GM18505 (cell line): ENCODE results near the gene TIPARP.
"Not testable (repeated sequence)": the region's sequence is repeated elsewhere in the genome, so short reads cannot be mapped to it uniquely, and the experiment has no call there.

Experiments
- ATAC-seq: cut with Tn5 transposase; IDR thresholded peaks from one replicate; pipeline ENCODE4 v1.9.1; 2021; ENCODE audit not compliant: unreplicated experiment
- POLR2A ChIP-seq: IDR thresholded peaks from 4 replicates; pipeline ENCODE4 v1.6.1; 2011; ENCODE audit warnings: borderline replicate concordance; ENCODE audit not compliant: insufficient read depth, insufficient read length; ENCODE audit errors: extremely low read depth

The TIPARP gene

DNA sequence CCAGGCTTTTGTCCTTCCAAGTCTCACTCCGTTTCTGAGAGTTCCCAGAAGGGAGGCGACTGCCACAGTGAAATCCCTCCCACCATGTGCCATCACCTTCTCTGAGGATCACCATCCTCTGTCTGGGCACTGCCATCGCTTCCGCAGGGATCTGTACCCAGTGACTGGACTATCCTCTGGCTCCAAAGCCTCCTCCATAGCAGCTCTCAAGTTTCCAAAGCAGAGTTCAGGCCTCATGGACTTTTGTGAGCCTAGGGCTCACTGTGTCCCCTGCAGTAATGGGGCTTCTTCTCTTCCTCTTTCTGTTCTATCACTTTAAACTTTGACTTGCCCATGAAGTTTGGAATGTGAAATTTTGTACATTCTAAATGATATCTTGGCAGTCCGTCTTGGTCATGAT, 63.9 kb downstream of the TIPARP start:
- TF ChIP-seq POLR2A = no peak
- ATAC-seq = no peak

DNA sequence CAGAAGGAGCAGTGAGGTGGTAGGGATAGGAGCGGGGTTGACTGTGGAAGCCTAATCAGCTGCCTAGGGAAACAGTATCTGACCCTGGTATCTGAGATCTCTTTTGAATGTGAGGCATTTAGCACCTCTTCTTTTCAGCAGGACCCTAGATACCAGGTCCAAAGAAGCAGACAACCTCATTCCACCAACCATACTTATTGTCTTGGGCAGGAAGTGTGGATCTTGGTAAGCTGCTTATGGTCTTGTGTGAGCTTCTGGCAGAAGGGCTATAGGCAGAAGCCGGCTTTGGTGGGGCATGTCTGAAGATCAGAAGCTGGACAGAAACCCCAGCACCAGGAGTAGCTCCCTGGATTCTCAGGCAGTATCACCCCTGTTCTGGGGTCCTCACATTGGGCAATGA, 65.6 kb downstream of the TIPARP start:
- ATAC-seq = no peak

DNA sequence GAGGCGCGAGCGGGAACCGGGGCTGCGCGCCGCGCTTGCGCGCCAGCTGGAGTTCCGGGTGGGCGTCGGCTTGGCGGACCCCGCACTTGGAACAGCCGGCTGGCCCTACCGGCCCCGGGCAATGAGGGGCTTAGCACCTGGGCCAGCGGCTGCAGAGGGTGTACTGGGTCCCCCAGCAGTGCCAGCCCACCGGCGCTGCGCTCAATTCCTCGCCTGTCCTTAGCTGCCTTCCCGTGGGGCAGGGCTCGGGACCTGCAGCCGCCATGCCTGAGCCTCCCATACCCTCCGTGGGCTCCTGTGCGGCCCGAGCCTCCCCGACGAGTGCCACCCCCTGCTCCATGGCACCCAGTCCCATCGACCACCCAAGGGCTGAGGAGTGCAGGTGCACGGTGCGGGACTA, 66.2 kb downstream of the TIPARP start:
- ATAC-seq = not testable (repeated sequence)

More for the DNA sequence above, 65.6 kb downstream of the TIPARP start:
- TF ChIP-seq POLR2A = no peak

DNA sequence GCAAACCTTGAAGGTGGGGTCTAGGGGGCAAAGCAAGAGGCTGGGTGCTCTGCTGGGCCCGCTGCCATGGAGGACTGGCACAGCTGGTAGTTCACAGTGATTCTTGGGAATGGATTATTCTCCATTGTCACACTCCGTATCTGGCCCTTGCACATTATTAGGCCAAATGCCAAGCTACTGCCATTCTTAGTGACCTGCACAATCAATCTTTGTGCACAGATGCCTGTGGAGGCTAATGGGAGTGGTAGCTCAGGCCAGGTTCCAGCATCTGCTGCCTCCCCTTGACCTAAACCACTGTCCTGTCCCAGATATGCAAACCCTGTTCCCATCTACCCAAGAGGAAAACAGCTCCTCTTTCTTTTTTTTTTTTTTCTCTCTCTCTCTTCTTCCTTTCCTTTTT, 67.5 kb downstream of the TIPARP start:
- TF ChIP-seq POLR2A = no peak
- no peak for ATAC-seq

DNA sequence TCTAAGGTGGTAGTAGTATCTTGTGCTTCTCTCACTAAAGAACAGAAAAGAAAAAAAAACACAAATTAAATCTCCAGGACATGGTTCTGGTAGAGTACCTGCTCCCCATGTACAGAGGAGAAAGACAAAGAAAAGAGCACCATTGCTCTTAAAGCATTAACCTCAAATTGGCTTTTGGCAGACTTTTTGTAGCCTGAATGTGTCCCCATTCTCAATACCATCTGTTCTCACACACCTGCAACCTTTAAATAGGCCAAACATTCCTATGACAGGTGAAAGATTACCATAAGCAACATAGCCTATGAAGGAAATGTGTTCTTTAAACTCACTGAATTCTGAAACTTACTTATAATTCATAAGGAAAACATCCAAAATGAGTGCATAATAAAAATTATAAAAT, 68.0 kb downstream of the TIPARP start:
- ATAC-seq = no peak
- TF ChIP-seq POLR2A = no peak

- no peak for ATAC-seq
- TF ChIP-seq POLR2A = no peak
Measured at GRCh38 chr3:156743859-156744258, 69.5 kb downstream of the TIPARP start.

DNA sequence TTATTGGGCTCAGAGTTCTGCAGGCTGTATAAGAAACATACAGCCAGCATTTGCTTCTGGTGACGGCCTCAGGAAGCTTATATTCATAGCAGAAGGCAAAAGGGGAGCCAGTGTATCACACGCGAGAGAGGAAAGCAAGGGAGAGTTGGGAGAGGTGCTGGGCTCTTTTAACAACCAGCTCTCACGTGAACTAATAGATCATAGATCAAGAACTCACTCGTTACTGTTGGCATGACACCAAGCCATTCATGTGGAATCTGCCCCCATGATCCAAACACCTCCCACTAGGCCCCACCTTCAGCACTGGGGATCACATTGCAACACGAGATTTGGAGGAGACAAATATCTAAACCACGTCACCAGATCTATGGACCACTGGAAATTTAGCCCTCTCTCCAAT, 70.2 kb downstream of the TIPARP start:
- no peak for ATAC-seq
- no peak for TF ChIP-seq POLR2A

DNA sequence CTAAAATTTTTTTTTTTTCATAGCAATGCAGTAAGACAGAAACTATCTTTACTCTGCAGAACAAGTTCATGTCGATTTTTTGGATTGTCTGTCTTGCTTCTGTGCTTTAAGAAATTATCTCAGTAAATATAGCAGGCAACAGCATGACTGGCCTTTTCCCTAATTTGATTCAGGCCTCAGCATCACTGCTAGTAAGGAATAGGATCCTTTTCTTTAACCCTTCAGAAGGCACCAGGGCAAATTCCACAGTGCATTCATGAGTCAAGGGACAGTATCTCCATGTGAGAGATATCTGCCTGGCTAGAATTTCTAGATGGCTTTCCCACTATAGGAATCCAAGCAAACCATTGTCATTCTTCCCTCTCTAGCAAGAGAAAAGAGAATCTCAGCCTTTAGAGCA, 71.4 kb downstream of the TIPARP start:
- no peak for TF ChIP-seq POLR2A

DNA sequence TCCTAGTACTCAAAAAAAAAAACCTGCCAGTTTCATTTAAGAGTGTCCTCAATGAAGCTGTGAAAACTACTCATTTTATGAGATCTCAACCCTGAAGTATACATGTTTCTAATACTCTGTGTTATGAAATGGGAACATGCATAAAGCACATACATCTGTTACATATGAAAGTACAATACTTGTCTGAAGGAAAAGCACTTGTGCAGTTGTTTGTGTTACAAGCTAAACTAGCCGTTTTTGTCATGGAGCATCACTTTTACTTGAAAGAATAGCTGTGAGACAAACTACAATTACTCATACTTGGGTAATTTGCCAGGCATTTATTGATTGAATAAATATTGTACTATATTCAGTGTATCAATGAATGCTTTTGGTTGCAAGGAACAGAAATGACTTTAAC, 72.7 kb downstream of the TIPARP start:
- no peak for TF ChIP-seq POLR2A
- no peak for ATAC-seq

More for the DNA sequence above, 71.4 kb downstream of the TIPARP start:
- ATAC-seq = no peak

DNA sequence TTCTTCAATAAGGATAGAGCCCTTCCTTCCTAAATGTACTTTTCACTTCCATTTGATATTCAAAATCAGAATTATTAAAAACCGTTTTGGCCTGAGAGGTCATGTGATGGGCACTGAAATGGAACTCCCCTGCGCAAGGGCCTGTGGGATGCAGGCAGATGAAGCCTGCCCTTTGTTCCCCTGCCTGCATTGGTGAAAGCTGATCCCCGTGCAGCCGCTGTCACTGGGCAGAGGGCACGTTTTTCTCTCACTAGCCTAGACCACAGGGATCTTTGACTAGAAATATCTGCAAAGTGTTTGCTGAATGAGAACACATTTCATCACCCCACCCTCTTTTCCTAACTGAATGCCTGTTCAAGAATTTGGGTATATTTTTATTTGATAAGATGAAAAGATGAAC, 74.9 kb downstream of the TIPARP start:
- no peak for ATAC-seq
- no peak for TF ChIP-seq POLR2A

GRCh38 chr3:156750191-156750873, 75.9 kb downstream of the TIPARP start:
- no peak for TF ChIP-seq POLR2A
- no peak for ATAC-seq

DNA sequence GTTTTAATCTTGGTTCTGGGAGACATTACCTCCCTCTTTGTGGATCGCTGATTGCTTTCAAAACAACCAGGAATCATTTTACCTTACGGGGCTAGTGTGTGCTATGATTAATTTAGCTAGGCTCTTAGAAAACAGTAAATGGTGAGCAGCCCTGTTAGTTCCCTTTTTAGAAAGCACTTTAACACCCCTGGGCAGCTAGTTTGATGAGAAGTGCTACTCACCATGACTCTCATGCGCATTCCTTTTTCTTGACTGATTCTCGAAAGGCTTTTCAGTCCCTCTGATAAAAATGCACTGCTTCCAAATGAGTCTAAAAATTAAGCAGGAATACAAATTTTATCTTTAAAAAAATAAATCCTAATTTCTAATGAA, 76.5 kb downstream of the TIPARP start:
- ATAC-seq = no peak
- no peak for TF ChIP-seq POLR2A

DNA sequence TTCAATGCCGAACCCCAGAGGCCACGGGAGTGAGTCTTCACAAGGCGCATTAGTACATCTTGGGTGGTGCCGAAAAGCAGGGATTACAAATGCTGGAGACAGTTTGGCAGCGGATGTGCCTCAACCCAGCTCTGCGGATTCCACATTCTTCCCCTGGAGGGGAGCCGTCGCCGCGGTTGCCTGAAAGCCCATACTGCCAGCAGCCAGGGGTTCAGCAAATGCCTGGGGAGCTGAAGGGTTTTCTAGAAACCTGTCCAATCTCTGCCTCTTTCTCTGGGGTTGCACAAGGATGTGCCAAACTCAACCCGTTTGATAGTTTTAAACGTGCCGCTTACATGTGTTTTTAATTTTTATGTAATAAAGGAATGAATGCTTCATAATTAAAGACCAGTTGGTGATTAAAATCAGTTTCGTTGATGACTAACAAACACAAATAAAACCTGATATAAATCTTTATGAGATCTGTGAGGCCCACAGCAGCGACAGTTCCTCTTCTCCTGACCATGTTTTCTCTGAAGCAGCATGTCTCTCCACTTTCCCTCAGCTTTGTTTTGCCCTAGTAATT, 77.2 kb downstream of the TIPARP start:
- ATAC-seq = no peak
- no peak for TF ChIP-seq POLR2A
